GM10266 (cell line): ENCODE measurements around the gene ACAP2.

ENCODE experiments used
- DNase-seq: peaks from one replicate; pipeline ENCODE4 v3.0.0; 2012; ENCODE audit errors: extremely low spot score
- TF ChIP-seq, protein P1 (sequence below): IDR thresholded peaks from 2 replicates; pipeline ENCODE4 v1.5.1; 2012; ENCODE audit warnings: mild to moderate bottlenecking, low read depth; ENCODE audit not compliant: control insufficient read depth, insufficient read depth; ENCODE audit errors: missing control alignments

Gene ACAP2

DNA sequence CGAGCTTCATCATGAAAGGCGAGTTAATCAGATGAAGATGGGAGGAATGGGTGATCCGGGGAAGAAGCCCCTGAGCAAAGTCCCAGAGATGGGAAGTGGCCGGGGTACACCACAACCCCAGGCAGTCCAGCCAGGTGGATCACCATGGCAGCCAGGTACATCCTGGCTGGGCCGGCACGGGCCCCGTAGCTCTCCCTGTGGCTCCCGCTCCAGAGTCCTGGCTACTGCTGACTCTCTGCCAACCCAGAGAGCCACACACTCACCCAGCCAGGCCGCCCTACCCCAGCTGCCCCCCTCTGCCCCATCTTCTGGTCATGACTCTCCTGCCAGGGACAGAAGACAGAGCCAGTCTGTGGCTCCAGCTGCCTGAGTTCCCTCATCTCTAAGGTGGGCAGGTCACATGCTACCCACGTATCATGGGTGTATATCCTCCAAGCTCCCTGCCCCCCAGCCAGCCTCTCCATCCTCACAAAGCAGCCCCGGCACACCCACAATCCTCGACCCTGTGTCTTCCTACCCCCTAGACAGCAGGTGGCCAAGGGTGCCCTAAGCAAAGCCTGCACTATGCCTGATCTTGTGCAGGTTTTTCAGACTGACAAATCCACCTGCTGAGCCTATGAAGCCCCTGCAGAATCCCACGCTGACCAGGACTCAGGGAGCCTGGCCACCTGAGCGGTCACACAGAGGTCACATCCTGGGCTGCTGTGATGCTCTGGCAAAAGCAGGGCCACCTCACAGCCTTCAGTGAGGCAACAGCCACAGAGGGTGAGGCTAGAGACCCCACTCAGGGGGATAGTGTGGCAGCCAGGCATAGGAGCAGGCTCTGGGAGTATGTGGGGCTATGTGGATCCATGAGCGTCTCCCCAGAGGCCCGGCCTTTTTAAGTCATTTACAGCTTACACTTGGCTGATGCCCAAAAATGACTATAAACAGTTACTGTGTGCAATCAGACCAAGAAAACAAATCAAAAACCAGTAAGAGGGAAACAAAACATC lies 185.1 kb downstream of the ACAP2 start:
- TF ChIP-seq, protein P1, sequence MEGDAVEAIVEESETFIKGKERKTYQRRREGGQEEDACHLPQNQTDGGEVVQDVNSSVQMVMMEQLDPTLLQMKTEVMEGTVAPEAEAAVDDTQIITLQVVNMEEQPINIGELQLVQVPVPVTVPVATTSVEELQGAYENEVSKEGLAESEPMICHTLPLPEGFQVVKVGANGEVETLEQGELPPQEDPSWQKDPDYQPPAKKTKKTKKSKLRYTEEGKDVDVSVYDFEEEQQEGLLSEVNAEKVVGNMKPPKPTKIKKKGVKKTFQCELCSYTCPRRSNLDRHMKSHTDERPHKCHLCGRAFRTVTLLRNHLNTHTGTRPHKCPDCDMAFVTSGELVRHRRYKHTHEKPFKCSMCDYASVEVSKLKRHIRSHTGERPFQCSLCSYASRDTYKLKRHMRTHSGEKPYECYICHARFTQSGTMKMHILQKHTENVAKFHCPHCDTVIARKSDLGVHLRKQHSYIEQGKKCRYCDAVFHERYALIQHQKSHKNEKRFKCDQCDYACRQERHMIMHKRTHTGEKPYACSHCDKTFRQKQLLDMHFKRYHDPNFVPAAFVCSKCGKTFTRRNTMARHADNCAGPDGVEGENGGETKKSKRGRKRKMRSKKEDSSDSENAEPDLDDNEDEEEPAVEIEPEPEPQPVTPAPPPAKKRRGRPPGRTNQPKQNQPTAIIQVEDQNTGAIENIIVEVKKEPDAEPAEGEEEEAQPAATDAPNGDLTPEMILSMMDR, result no peak
- no peak for DNase-seq

DNA sequence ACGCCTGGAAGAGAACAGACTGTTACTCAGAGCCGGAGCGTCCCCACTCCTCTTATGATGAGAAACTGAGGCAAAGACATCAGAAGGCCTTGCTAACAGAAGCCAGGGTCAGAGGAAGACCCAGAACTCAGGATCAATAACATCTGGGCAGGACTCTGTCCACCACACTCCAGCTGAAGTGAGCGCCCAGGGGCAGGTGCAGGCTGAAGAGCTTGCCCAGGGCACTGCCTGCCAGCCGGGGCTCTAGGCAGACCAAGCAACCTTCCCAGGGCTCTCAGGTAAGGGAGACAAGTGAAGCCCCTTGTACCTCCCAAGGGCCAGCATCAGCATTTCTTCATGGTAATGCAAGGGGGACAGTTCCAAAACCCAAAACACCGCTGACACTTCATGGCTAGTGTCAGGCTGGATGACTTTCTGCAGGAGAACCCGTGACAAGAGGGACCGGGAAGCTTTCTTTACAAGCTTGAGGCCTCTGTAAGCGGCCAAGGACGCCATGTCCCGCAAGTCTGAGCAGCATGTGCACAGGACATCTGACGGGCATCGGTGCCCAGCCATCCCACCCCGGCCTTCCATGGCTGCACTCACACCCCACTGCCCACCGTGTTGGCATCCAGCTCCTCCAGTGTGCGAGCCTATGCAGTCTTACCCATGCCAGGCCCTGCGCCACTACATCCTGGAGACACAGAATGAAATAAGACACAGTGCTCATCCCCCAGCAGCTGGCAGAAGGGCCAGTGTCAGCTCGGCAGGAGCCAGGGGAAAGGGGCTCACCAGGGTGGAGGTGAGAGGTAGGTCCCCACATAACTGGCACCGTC lies 186.0 kb downstream of the ACAP2 start:
- TF ChIP-seq, protein P1, result no peak
- peak; percentile 13 for DNase-seq

DNA sequence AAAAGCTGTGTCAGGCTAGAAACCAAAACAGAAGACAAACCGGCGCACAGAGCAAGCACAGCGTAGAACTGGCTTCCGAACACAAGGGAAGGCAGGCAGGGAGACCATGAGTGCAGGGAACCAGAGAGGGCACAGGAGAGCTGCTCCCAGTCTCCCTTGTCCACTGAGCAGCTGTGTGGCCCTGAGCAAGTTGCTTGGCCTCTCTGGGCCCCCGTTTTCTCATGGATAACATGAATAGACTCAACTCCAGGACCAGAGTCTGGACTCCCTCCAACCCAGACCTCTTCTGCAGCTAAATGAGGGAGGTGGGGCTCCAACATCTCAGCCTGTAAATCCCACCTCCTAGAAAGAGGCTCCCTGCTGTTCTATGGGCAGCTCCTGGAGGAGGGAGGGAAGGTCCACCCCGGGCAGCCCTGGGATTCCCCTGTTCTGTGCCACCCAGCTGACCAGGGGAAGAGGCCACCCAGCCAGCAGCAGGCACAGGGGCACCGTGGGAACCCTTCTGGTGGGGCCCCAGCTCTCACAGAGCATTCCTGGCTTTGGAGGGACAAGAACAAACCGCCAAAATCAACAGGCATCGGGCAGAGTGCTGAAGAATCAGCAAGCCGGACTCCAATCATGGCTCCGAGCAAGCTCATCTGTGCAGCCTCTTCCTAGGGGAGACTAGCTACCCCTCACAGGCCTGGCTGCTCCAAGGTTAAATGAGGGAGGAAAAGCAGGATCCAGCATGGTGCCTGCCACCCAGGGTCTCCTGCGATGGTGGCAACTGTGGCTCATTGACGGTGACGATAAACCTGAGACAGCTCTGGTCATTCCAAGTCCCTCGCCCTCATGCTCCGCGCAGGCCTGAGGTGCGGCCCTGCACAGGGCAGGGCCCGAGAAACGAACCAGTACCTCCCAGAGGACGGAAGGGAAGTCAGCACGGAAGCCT lies 187.0 kb downstream of the ACAP2 start:
- TF ChIP-seq, protein P1, result no peak
- DNase-seq, result peak; percentile 8

DNA sequence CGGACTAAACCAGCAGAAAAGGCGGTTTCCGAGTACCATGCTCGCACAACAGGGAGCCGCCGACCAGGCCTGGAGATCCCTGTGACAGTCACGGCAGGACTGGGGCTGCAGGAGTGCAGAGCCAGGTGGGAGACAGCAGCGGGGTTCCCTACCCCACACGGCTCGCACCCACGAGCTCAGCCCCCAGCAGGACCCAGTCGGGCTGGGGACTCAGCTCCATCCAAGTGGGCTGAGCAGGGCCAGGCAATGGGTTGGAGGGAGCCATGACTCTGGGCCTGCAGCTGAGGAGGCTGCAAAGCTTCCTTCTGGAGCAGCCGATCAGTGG lies 187.7 kb downstream of the ACAP2 start:
- TF ChIP-seq, protein P1, result no peak

DNA sequence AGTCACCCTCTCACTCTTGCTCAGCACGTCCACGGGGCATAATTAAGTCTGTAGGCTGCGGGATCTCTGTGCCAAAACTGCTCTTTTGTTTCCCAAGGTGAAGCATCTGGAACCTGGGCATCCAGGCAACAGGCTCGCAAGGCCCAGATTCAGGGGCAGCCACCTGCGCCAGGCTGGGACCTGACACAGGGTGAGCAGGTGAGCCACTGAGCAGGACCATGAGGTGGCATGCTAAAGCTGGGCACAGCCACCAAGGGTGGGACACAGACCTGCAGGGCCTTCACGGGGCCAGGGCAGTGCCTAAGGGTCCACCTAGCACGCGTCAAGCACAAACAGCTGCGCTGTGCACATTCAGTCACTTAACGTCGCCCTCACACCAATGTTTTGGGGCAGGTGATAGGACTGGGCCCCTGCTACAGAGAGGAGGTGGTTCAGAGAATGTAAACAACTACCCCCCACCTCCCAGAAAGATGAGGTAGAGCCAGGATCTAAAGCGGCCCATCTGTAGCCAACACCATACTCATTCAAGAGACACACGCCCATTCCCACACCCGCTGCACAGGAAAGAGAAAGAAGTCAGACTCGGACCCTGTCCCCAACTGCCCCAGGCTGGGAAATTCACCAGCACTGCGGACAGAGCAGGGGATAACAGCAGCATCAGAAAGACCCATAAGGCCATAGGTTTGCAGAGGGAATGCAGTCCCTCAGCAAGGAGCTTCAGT lies 188.2 kb downstream of the ACAP2 start:
- peak; percentile 6 for DNase-seq
- TF ChIP-seq, protein P1, result no peak

More for the DNA sequence above, 187.7 kb downstream of the ACAP2 start:
- DNase-seq, result peak; percentile 6

DNA sequence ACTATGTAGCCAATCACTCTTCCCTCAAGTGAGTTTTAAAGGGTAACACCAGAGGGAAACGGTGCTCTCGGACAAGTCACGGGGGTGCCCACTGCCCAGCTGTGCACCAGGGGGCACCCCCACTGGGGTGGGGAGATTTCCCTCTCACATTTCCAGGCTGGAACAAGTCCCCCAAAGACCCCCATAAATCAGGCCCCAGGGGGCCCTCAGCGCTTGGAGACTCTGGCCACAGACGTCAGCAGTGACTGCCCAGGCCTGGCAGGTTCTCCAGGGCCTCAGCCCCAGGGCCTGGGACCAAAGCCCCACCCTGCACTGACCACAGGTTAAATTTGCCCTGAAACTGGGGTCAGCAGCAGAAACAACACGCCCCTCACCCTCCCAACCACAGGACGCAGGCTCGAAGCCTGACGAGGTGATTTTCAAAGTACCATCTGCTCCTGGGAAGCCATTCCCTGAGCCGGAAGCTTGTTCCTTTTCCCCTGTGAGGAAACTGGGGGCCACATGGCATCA lies 188.8 kb downstream of the ACAP2 start:
- DNase-seq, result peak; percentile 6
- TF ChIP-seq, protein P1, result no peak
